ENCODE results near the gene C3orf62.
"Not testable (repeated sequence)": the region's sequence is repeated elsewhere in the genome, so short reads cannot be mapped to it uniquely, and the experiment has no call there.

Gene C3orf62

GRCh38 chr3:49266410-49267095 lies 10.5 kb downstream of the C3orf62 start:
- DNase-seq, result no peak

GRCh38 chr3:49265661-49266386 lies 11.2 kb downstream of the C3orf62 start:
- no peak for DNase-seq

- no peak for DNase-seq
Measured at GRCh38 chr3:49263159-49263889, 13.7 kb downstream of the C3orf62 start.

- no peak for DNase-seq
Measured at GRCh38 chr3:49260806-49261324, 16.2 kb downstream of the C3orf62 start.

- no peak for DNase-seq
Measured at GRCh38 chr3:49257187-49257586, 19.8 kb downstream of the C3orf62 start.

GRCh38 chr3:49255718-49256511 lies 21.1 kb downstream of the C3orf62 start:
- no peak for DNase-seq

- no peak for DNase-seq
Measured at GRCh38 chr3:49255112-49255511, 21.9 kb downstream of the C3orf62 start.

- DNase-seq, result no peak
Measured at GRCh38 chr3:49253512-49253911, 23.5 kb downstream of the C3orf62 start.

- DNase-seq, result no peak
Measured at GRCh38 chr3:49248840-49249227, 28.2 kb downstream of the C3orf62 start.

- no peak for DNase-seq
Measured at GRCh38 chr3:49244581-49245205, 32.3 kb downstream of the C3orf62 start.

GRCh38 chr3:49240091-49240490 lies 36.9 kb downstream of the C3orf62 start:
- not testable (repeated sequence) for DNase-seq

- DNase-seq, result no peak
Measured at GRCh38 chr3:49238274-49239127, 38.5 kb downstream of the C3orf62 start.

GRCh38 chr3:49237344-49237743 lies 39.7 kb downstream of the C3orf62 start:
- no peak for DNase-seq

- DNase-seq, result no peak
Measured at GRCh38 chr3:49236226-49236625, 40.8 kb downstream of the C3orf62 start.

- not testable (repeated sequence) for DNase-seq
Measured at GRCh38 chr3:49228817-49229216, 48.2 kb downstream of the C3orf62 start.

GRCh38 chr3:49222002-49222401 lies 55.0 kb downstream of the C3orf62 start:
- no peak for DNase-seq

GRCh38 chr3:49220985-49221563 lies 56.0 kb downstream of the C3orf62 start:
- DNase-seq, result not testable (repeated sequence)

- no peak for DNase-seq
Measured at GRCh38 chr3:49219132-49219531, 57.9 kb downstream of the C3orf62 start.
